GM19463 (cell line): ENCODE results near the gene DLG1.
"Not testable (repeated sequence)": the region's sequence is repeated elsewhere in the genome, so short reads cannot be mapped to it uniquely, and the experiment has no call there.

ENCODE experiments used
- ATAC-seq: cut with Tn5 transposase; IDR thresholded peaks from one replicate; pipeline ENCODE4 v1.9.1; 2021; ENCODE audit warnings: mild to moderate bottlenecking, moderate library complexity; ENCODE audit not compliant: unreplicated experiment

Gene DLG1

GRCh38 chr3:197292083-197292646, 6.2 kb downstream of the DLG1 start:
- ATAC-seq, result no peak

GRCh38 chr3:197289726-197290125, 8.7 kb downstream of the DLG1 start:
- ATAC-seq, result no peak

- no peak for ATAC-seq
Measured at GRCh38 chr3:197286678-197287077, 11.7 kb downstream of the DLG1 start.

- no peak for ATAC-seq
Measured at GRCh38 chr3:197285557-197285956, 12.9 kb downstream of the DLG1 start.

- no peak for ATAC-seq
Measured at GRCh38 chr3:197283045-197283444, 15.4 kb downstream of the DLG1 start.

- no peak for ATAC-seq
Measured at GRCh38 chr3:197281849-197282248, 16.6 kb downstream of the DLG1 start.

- no peak for ATAC-seq
Measured at GRCh38 chr3:197280156-197280555, 18.3 kb downstream of the DLG1 start.

GRCh38 chr3:197278933-197279332, 19.5 kb downstream of the DLG1 start:
- no peak for ATAC-seq

- not testable (repeated sequence) for ATAC-seq
Measured at GRCh38 chr3:197276808-197277207, 21.6 kb downstream of the DLG1 start.

- ATAC-seq, result no peak
Measured at GRCh38 chr3:197270558-197271317, 27.7 kb downstream of the DLG1 start.

- no peak for ATAC-seq
Measured at GRCh38 chr3:197269024-197269423, 29.4 kb downstream of the DLG1 start.

- ATAC-seq, result no peak
Measured at GRCh38 chr3:197268294-197268693, 30.1 kb downstream of the DLG1 start.

GRCh38 chr3:197266331-197266730, 32.1 kb downstream of the DLG1 start:
- no peak for ATAC-seq

GRCh38 chr3:197262709-197263108, 35.7 kb downstream of the DLG1 start:
- ATAC-seq, result no peak

- ATAC-seq, result no peak
Measured at GRCh38 chr3:197261164-197261509, 37.3 kb downstream of the DLG1 start.

GRCh38 chr3:197260491-197261163, 37.8 kb downstream of the DLG1 start:
- no peak for ATAC-seq

- ATAC-seq, result no peak
Measured at GRCh38 chr3:197259096-197259495, 39.3 kb downstream of the DLG1 start.

GRCh38 chr3:197258168-197258755, 40.1 kb downstream of the DLG1 start:
- ATAC-seq, result no peak

GRCh38 chr3:197257711-197258110, 40.7 kb downstream of the DLG1 start:
- ATAC-seq, result no peak

- no peak for ATAC-seq
Measured at GRCh38 chr3:197256836-197257444, 41.5 kb downstream of the DLG1 start.

- ATAC-seq, result no peak
Measured at GRCh38 chr3:197256104-197256503, 42.3 kb downstream of the DLG1 start.
